GM12801 (cell line): Measurements from ENCODE around the gene GPR45.

Experiments
- CTCF ChIP-seq: IDR thresholded peaks from one replicate; pipeline ENCODE4 v1.5.1; 2011; ENCODE audit warnings: control low read depth; ENCODE audit not compliant: insufficient read length; ENCODE audit errors: extremely low read depth

GPR45 gene

GRCh38 chr2:105241443-105241842, at the start of gene GPR45:
GPR45 (plus strand) TSS chr2:105241743; CDS start chr2:105241859, 116 bp downstream.
- TF ChIP-seq CTCF = no peak

GRCh38 chr2:105194022-105194675, 47.4 kb upstream of the GPR45 start:
- TF ChIP-seq CTCF = no peak

- no peak for TF ChIP-seq CTCF
These were observed 44.9 kb upstream of the GPR45 start for GRCh38 chr2:105196651-105197050.

GRCh38 chr2:105215586-105216192, 25.9 kb upstream of the GPR45 start:
- TF ChIP-seq CTCF = no peak

GRCh38 chr2:105220604-105221003, 20.9 kb upstream of the GPR45 start:
- no peak for TF ChIP-seq CTCF

GRCh38 chr2:105224444-105224843, 17.1 kb upstream of the GPR45 start:
- TF ChIP-seq CTCF = no peak

- no peak for TF ChIP-seq CTCF
These were observed 10.3 kb upstream of the GPR45 start for GRCh38 chr2:105231232-105231619.
